ENCODE data around the gene RELT.
A peak's percentile ranks its signal among the peaks of the same experiment; 100 is the strongest.

Gene RELT

DNA sequence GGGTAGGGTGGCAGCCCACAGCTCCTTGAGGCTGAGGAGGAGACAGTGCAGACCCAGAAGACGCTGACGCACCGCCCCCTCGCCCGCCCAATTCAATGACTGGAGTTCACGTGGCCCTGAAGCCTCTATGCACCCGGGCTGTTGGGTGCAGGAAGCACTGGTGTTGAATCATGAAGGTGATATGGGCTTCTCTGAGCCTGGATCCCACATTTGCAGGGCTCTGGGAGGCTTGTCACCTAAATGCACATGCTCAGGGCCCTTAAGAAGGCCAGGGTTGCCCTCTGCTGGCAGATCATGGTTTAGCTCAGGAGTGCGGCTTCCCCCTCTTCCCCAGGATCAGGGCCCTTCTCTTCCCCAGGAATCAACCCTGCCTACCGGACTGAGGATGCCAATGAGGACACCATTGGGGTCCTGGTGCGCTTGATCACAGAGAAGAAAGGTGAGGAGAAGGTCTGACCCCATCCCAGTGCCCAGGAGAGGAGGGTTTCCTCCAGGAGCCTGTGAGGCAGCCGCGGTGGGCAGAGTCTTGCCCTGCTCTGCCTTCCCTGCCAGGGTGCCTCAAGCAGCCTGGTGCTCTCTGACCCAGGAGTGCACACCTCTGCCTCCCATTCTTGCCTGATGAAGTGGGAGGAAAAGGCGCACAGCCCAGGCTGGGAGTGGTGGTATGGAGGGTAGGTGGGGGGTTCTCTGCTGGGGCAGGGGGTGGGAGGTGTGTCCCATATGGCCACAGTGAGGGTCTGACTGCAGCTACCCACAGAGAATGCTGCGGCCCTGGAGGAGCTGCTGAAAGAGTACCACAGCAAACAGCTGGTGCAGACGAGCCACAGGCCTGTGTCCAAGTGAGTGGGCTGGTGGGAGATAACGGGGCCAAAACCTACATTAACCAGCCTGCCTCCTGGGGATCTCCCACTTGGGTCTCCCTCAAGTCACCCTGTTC lies 17.5 kb downstream of the RELT start:
- peak; percentile 74 for DNase-seq

DNA sequence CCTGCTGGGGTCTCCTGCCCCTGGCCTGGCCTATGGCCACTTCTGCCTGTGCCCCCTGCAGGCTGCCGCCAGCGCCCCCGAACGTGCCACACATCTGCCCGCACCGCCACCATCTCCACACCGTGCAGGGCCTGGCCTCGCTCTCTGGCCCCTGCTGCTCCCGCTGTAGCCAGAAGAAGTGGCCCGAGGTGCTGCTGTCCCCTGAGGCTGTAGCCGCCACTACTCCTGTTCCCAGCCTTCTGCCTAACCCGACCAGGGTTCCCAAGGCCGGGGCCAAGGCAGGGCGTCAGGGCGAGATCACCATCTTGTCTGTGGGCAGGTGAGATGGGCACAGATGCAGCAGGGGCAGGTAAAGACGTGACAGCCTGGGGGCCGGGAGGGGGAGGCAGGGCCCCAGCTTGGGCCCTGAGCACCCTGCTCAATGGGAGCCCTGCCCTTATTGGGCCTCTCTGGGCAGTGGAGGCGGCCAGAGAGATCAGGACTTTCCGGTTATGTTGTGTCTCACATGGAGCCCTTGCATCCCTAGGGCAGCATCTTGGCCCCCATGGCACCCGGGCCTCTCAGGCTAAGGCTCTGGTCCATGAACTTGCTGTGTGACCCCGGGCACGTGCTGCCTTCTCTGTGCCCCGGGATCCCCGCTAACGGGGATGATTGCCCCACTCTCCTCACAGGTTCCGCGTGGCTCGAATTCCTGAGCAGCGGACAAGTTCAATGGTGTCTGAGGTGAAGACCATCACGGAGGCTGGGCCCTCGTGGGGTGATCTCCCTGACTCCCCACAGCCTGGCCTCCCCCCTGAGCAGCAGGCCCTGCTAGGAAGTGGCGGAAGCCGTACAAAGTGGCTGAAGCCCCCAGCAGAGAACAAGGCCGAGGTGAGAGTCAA lies 18.5 kb downstream of the RELT start:
- no peak for DNase-seq

DNA sequence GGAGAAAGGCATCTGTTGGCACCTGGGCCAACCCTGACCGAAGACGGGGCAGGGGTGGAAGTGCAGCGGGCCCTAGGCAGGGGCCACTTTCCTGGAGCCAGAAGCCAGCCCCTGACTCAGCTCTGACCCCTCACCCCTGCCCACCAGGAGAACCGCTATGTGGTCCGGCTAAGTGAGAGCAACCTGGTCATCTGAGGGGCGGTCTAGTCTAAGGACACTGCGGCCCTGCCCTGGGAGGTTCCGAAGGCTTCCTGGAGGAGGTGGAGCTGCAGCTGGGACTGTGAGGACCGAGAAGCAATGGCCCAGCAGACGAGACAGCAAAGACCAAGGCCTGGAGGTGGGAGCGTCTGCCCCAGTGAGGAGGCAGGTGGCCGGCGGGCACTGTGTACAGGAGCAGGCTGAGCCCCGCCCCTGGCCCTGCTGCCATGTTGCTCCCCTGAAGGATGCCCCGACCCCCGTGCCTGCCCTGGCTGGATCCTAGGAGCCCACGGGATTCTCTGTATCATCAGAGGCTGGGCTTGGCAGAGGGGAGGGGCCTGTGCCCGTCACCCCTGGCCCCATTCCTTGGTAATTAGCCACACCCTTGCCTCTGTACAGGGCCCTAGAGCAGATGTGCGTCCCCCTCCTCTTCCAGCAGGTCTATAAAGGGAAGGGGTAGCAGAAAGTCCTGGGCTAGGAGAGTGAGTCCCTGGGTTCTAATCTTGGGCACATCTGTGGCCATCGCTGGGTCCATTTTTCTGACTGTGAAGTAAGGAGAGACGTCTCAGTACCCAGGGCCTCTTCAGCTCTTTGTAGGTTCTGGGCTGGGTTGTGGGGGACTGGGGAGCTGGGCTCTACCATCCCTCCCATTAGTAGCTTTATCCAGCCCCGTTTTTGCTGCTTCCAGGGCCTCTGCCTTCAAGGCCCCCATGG lies 19.4 kb downstream of the RELT start:
- no peak for DNase-seq

DNA sequence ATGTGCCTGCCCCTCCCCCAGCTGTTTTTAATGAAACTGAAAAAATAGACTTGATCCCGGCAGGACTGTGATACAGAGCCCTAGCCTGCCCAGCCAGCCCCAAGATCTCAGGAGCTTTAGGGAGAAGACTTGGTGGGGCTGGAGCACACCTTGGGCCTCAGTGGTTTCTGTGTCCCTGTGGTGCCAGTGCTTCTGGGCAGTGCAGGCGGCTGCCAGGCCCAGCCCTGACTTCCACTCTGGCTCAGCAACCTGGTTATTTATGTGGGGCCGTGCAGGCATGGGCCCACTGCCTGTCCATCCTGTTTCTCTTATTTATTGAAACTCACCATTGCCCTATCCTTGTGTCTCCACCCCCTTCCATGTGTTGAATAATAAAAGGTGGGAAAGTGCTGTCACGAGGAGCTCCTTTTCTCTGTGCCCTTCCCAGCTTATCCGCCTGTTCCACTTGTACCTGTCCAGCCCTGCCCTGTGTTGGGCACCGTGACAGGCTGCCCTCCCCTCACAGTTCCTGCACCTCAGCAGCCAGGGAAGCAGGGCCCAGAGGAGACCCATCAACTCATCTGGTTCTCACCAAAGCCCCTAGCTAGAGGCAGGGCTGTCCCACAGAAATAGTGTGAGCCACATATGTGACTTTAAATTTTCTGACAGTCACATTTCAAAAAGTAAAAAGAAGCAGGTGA lies 20.2 kb downstream of the RELT start:
- no peak for DNase-seq

DNA sequence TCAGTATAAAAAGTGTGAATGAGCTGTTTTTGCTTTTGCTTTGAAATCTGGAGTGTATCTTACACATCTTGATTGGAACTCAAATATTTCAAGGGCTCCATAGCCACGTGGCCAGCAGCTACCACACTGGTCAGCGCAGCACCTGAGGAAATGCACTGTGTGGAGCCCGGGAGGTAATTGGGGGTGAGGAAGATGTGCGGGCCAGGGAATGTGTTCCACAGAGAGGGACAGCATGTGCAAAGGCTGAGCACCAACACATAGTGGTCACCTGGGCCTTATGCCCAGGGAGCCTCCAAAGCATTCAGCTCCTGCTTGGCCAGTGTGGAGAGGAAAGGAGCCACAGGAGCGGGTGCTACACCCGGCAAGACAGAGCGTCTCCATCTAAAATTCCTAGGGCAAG lies 20.8 kb downstream of the RELT start:
- DNase-seq, result no peak

DNA sequence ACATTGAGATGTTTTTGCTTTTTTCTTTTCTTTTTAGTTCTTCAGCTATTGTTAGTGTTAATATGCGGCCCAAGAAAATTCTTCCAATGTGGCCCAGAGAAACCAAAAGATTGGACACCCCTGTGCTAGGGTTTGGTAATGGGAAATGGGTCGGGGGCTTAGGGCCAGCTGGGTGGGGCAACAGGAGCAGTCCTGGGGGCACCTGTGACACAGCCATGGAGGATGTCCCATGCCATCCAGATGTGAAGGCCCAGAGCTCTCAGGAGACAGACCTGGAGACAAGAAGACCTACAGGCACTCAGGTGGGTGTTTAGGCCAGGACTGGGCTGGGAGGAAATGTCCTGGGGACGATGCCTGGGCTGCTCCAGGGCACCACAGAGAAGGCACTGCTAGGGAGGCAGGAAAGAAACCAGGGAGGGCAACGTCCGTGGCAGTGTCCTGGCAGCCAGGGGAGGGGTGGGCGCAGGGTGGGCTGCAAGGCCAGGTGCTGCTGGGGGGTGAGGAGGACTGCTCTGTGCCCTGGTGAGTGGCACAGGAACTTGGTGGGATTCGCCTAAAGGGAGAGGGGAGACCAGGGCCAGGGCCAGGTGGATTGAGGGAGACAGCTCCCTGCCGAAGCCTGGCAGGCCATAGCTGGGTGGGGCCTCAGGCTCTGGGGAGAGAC lies 21.4 kb downstream of the RELT start:
- DNase-seq, result no peak

DNA sequence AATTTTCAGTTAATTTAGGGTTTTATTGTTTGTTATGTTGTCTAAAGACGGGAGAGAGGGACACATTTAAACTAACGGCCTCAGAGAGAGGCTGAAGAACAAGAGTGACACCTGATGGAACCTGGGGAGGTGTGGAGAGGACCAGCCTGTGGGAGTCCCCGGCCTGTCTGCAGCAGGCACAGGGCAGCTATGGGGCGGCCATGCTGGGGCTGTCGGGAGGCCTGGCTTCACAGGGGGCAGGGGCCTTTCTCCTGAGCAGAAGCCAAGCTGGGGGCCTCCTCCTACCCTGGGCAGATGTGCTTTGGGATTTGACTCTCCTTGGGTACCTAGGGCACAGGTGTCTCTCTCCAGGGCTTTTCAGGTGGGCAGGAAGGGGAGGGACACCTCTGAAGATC lies 21.9 kb downstream of the RELT start:
- DNase-seq, result no peak

DNA sequence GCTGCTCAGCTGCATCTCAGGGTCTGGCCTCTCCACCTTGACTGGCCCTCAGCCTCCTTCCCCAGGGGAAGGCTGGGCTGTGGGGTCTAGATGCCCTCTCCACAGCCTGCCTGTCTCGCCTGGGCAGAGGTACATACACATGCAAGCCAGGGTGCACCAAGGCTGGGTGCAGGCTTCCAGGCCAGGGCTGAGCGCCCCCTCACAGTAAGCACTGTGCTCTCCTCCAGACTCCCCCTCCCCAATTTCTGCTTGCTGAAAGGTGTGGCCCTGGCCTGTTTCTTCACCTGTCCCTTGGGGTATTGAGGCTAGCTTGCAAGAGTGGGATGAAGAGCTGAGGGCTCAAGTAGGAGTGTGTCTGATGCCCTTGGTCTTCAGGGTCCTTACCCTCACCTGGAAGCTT lies 22.5 kb downstream of the RELT start:
- no peak for DNase-seq

DNA sequence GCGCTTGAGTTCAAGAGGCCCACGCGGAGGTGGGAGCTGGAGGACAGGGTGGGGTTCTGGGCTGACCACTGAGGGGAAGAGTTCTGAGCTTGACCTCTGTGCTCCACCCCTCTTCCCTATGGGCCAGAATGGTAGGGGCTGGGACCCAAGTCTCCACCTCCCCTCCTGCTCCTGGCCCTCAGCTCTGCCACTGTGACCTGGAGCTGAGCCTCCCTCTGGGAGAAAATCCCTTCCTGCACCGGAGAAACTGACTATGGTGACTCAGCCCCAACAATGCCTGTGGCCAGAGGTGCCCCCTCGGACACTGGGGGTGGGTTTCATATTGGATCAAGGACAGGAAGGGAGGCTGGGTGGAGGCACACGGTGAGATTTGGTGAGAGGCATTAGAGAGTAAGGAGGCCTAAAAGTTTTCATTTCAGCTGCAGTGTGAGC lies 23.0 kb downstream of the RELT start:
- DNase-seq, result no peak

DNA sequence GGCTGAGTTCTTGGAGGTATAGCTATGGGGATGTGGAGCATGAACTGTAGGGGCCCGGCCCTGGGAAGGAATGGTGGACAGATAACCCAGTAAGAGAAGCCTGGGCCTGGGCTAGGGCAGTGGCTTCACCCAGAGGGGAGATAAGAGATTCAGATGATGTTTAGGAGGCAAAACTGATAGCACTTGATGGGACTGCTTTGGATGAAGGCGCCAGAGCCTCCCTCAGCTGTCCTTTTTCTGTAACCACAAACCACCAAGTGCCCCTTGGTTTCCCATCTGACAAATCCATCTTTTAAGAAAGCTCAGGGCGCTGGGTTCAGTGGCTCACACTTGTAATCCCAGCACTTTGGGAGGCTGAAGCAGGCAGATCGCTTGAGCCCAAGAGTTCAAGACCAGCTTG lies 23.4 kb downstream of the RELT start:
- DNase-seq, result no peak

DNA sequence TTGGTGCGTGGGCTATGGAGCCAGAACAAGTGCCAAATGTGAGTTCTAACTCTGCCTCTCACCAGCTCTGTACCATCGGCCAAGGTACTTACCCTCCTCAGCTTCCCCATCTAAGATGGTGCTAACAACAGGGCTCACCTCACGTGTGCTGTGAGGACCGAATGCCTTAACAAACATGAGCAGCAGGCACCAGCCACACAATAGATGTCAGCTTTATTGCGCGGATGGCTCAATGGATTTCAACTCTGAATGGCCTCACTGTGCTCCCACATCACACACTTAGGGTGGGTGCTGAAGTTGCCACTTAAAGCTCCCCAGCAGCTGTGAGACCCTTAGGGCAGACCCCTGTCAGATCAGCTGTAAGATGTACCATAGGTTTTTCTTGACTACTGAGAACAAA lies 24.1 kb downstream of the RELT start:
- no peak for DNase-seq

DNA sequence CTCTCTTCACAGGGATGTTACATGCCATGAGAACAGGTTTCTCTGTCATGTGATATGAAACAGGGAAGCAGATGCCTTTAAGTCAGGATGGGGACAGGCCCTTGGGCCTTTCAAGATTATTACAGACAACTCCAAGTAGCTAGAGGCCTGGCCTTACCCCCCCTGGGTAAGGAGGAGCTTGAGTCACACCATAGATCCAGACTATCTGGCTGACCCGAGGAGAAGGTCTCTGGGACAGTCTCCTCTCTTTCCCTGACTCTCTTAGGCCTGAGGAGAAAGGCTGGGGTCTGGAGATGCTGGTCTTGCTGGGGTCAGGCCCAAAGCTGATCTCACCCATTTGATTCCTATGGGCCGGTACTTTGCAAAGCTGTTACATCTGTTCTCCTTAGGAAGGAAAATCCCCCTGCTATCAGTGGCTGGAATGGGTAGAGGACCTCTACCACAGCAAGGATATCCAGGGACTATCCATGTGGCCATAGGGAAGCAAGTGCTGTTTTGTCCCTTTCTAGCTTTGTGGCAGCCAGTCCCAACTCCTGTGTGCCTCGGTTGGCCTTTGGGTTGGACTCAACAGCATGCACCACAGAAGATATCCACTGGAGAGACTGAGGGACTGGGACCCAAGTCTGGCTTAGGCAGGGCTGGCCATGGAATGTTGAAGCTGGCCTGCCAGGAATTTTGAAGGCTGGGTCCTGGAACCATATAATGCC lies 25.2 kb downstream of the RELT start:
- no peak for DNase-seq

DNA sequence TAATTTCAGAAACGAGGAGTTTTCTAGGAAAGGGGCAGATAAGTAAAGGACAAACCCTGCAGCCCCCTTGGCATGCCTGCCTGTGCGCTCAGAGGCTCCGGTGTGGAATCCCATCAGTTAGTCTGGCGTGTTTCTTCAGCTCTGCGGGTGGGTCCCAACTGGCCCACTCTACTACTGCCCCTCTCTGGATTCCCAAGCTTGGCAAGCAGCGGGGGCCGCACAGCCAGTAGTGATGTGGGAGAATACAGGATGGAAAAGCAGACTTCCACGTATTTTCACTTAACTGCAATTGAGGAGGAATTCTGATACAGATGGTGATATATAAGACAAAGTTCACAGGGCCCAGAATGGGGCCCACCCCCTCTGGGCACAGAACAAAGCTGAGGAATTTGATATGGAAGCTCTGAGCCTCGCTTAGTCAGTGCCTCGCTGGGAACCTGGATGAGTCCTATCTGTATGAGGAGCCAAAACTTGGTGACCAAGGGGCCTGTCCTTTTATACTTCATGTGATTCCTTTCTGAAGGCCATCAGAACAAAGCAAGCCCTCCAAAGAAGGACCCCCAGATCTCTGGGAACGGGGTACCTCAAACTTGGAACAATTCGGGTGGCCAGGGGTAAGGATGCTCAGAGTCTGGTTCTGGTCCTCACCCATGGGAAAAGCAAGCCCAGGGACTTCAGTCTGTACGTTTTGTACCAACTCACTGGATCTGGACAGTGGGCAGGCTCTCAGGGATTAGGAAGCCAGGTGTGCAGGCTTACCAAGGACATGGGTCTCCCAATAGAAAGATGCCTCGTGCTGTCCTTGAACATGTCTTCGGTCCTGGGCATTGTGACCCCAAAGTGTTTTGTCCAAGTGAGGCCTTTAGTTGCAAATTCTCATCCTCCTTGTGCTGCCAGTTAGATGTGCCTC lies 26.0 kb downstream of the RELT start:
- DNase-seq, result no peak

DNA sequence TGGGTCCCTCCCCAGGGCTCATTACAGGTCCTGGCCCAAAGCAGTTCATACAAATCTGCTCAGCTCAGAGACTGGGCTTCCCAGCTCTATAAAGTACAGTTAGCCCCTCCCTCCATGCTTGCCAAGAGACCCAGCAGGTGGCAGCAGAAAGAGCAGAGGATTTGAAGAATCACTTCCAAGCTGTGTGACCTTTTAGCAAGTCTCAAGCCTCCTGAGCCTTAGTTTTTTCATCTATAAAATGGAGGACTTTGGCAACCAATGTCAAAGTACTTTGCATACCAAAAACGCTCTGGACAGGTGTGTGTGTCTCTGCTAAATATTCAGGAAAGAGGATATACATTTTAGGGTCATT lies 26.6 kb downstream of the RELT start:
- DNase-seq, result no peak

DNA sequence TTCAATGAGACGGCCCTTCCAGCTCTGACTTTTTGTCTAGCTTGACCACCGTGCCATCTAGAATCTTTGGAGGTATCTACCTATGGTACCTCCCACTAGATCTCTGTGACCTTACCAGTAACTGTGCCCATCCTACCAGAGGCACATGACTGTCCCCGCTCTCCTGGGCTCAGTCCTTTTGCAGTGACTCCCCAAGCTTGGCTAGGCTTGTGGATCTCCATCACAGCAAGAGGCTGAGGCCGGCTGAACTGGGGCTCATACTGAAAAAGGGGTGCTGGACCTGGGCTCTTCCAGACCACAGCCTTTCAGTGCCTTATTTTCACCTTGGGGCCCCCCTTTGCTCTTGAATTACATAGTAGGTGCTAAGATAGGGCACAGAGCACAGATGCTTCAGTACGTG lies 27.3 kb downstream of the RELT start:
- no peak for DNase-seq

DNA sequence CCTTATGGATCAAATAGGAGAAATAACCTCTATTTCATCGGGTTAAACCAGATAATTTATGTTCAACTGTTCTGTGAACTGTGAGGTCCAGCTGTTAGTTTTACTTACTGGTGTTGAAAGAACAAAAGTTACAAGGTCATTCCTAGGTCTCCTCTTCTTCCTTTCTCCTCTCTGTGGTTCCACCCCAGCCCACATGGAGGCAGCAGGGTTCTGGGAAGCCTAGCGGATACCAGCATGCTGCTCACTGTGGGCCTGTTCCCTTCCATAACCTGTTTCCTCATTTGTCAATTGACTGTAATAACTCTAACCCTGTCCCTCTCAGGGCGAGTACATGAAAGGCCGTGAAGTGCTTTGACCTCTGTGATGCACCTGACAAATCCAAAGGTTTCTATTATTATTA lies 27.8 kb downstream of the RELT start:
- DNase-seq, result no peak

DNA sequence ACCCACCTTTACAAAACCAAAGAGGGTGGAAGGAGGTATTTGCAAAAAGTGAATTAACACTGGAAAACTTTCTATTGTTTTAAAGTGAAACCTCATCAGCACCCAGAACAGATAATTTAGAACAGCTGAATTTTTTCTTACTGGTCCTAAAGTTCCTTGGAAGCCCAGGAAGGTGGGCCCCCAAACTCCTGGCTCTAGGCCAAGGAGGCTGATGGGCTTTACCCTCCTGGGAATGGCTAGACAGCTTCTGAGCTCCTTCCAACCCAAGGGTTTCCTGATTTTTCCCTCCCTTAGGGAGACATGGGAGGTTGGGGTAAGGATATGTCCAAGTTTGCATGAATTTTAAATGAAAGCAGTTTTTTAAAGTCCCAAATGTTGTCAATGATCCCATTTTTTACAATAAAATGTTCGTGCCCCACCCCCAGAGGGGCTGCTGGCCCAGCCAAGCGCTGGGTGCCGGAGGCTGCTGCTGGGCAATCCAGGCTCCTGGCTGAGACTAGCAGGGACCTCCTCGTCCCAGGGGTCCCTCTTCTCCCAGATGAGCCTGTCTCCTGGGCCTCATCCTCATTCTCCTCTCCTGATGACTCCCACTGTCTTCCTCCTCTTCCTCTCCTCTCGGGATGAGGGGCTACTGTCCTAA lies 28.4 kb downstream of the RELT start:
- no peak for DNase-seq

DNA sequence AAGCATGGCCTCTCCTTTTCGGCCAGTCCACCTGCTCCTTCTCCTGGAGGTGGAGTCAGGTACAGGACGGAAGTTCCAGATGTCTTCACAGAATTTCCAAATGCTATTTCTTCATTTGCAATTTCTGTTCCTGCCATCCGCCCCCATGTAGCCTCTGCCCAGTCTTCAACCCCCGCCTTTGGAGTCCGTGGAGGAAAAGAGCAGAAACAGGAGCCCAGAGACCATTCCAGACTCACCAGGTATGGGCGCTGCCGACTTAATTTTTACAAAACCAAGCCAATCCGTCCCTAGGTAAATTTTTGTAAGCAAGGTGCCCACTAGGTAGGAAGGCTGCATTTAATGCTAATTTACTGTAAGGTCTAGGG lies 28.9 kb downstream of the RELT start:
- no peak for DNase-seq

DNA sequence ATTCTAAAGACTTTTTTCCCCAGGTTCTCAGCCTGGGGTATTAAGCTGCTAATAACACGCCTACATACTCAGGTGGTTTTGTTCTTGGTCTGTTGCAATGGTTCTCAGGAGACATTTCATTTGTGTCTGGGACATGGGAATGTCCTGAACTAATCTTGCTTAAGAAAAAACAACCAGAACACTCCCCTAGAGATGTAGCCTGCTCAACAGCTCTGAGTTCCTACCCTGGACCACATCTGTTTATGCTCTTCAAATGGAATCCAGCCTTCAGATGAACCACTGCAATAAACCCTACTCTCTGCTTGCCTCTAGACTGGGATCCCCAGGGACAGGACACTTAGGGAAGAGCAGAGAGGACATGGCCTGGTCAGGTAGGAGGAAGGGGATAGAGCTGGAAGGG lies 29.9 kb downstream of the RELT start:
- DNase-seq, result no peak

DNA sequence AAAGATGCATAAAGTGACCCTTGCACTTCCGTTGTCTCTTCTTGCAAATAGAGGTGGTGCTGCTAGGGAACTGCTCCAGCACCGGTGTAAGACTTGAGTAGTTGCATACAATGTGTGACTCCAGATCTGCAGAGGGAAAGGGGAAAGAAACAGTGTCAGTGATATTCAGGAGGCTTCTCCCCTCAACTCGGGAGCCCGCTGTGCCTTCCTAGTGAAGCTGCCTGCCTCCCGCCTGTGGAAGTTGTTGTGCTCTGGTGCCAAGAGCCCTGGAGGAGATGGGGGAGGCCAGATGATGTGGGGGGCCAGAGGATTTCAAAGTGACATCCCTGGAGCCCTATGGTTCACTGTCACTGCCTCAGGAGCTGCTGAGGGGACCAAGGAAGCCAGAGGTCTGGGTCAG lies 30.4 kb downstream of the RELT start:
- DNase-seq, result no peak
